ENCODE results near the gene LIAS. TPM values are rescaled to one million over a fixed set of nuclear protein-coding genes. Genes with fewer than 3 reads are reported as not detected.
A peak's percentile ranks its signal among the peaks of the same experiment; 100 is the strongest.

LIAS gene
- total RNA-seq, 1 experiment from 2014 or later, result 23.5 TPM

DNA sequence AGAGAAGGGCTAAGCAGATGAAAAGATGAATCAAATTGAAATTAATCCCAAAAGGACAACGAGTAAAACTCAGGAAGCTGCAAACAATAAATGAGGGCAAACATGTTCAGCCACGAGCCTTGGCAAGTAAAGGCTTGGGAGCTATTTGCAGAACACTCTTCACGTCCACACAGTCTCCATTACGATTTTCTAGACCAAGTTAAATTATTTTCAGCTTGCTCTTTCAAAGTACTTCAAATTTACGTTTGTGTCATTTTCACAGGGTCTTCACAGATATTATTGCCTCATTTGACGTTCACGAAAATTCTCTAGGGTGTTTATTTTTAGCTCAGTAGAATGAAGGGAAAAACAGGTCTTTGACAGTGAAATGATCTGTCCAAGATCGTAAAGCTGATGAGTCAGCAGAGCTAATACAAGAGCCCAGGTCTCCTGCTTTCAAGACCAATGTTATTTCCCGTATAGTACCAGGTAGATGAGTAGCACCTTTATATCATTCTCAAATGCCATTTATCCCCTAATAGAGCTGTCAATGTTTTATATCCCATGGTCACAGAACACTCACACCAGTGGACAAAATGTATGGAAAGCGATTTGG lies 31.2 kb upstream of the LIAS start:
- H3K27me3 ChIP-seq (ENCODE audit: insufficient read depth, low read length), result no peaks in the 10 kb centered on the region
- TF ChIP-seq, protein P1, sequence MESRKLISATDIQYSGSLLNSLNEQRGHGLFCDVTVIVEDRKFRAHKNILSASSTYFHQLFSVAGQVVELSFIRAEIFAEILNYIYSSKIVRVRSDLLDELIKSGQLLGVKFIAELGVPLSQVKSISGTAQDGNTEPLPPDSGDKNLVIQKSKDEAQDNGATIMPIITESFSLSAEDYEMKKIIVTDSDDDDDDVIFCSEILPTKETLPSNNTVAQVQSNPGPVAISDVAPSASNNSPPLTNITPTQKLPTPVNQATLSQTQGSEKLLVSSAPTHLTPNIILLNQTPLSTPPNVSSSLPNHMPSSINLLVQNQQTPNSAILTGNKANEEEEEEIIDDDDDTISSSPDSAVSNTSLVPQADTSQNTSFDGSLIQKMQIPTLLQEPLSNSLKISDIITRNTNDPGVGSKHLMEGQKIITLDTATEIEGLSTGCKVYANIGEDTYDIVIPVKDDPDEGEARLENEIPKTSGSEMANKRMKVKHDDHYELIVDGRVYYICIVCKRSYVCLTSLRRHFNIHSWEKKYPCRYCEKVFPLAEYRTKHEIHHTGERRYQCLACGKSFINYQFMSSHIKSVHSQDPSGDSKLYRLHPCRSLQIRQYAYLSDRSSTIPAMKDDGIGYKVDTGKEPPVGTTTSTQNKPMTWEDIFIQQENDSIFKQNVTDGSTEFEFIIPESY (IDR thresholded peaks at IDR 0.05; ENCODE audit: extremely low read depth, insufficient replicate concordance, low read length), result no peak
- no peak for TF ChIP-seq CBX3 (IDR thresholded peaks at IDR 0.05; ENCODE audit: low read depth)
- no peak for TF ChIP-seq POLR2A (IDR thresholded peaks at IDR 0.05; ENCODE audit: borderline replicate concordance, extremely low read depth, insufficient read depth, insufficient read length)
- TF ChIP-seq EGR1 (IDR thresholded peaks at IDR 0.05; ENCODE audit: low read depth), result no peak
- TF ChIP-seq, protein P2, sequence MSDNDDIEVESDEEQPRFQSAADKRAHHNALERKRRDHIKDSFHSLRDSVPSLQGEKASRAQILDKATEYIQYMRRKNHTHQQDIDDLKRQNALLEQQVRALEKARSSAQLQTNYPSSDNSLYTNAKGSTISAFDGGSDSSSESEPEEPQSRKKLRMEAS (IDR thresholded peaks at IDR 0.05), result no peak
- TF ChIP-seq CEBPB (IDR thresholded peaks at IDR 0.05; ENCODE audit: low read depth), result no peak
- no peak for TF ChIP-seq JUND (IDR thresholded peaks at IDR 0.05)
- TF ChIP-seq ZFX (IDR thresholded peaks at IDR 0.05), result no peak
- no peak for TF ChIP-seq POLR2AphosphoS5 (IDR thresholded peaks at IDR 0.05; ENCODE audit: low read depth, low read length)
- no peak for TF ChIP-seq FOSL1 (IDR thresholded peaks at IDR 0.05; ENCODE audit: low read depth)
- TF ChIP-seq SP1 (IDR thresholded peaks at IDR 0.05; ENCODE audit: low read depth), result no peak
- no peaks in the 10 kb centered on the region for H4K20me1 ChIP-seq (ENCODE audit: insufficient read depth)
- no peak overlapping the region for H3K9ac ChIP-seq (ENCODE audit: low read length)
- no TSS peak for BruUV-seq (replicated peaks)
- CTCF ChIA-PET, result no interaction called here
- no peak overlapping the region for H3K27ac ChIP-seq (ENCODE audit: low read depth, low read length)
- H3K9me3 ChIP-seq (ENCODE audit: control insufficient read depth in 1 of 2, insufficient read depth in 1 of 2, low read depth in 1 of 2, low read length in 2 of 2), result no peaks in the 10 kb centered on the region
- no peaks in the 10 kb centered on the region for H3K36me3 ChIP-seq (ENCODE audit: control insufficient read depth in 1 of 2, insufficient read depth in 2 of 2, low read length in 2 of 2)
- no peaks in the 10 kb centered on the region for H3K9me2 ChIP-seq (ENCODE audit: insufficient read depth)
- no peak overlapping the region for H3K4me3 ChIP-seq (replicated peaks in 1 of 2; ENCODE audit: low read depth in 1 of 2, low read length in 2 of 2)
- peak overlapping the region; percentile 78 for H2AFZ ChIP-seq (ENCODE audit: low read depth, low read length, poor library complexity, severe bottlenecking)
- intact Hi-C loops (cut with micrococcal nuclease), result no loop called here
- no peak for DNase-seq (ENCODE audit: low read depth, low spot score)
- RAD21 ChIA-PET (ENCODE audit: low non-redundant PET in 1 of 2, low total read pairs in 2 of 2, uncharacterized antibody in 2 of 2, unreplicated experiment in 2 of 2), result no interaction called here
- H3K4me2 ChIP-seq (ENCODE audit: low read length), result no peak overlapping the region
- ATAC-seq, result no peak
- POLR2A ChIA-PET, result interaction anchor here (0.9 kb wide), 1 partner anchor 31 kb away, joined by 3 read pairs; the partner anchor contains the start of genes LIAS and RPL9
- no peaks in the 10 kb centered on the region for H3K4me1 ChIP-seq (ENCODE audit: control insufficient read depth in 1 of 2, insufficient read depth in 2 of 2, low read length in 2 of 2)
- H3K79me2 ChIP-seq (ENCODE audit: insufficient read depth, low read length), result no peaks in the 10 kb centered on the region
